PC-9 (cell line): Measurements from ENCODE around the gene ASB5. TPM values are rescaled to one million over a fixed set of nuclear protein-coding genes. Genes with fewer than 3 reads are reported as not detected.

Experiments used
- BruUV-seq: library from RNA; stranded (reverse); fragments of 400-500 nt; replicated peaks from 2 replicates; lab custom pipeline; 2021; lab: Mats Ljungman, UMichigan
- CTCF ChIA-PET: fragments of 300-600 bp; sonication (Branson Sonifier 250); formaldehyde crosslinking; loops from one replicate; lab custom pipeline; 2022; ENCODE audit warnings: antibody characterized with exemption; lab: Charles Lee
- POLR2A ChIA-PET: fragments of 300-600 bp; sonication (Branson Sonifier 250); formaldehyde crosslinking; loops from one replicate; lab custom pipeline; 2022; ENCODE audit warnings: antibody characterized with exemption; ENCODE audit not compliant: unreplicated experiment; lab: Charles Lee
- DNase-seq, 2 experiments: peaks; one replicate each; pipeline versions ENCODE4 v3.0.0 to v3.0.0-alpha.2; 2015 to 2022; ENCODE audit warnings: mixed read lengths in 1 of 2
- H2AFZ ChIP-seq: fragments of 200-600 bp; sonication (generic); 2 replicates; pipeline ENCODE4 v1.8.1; 2017; ENCODE audit warnings: antibody characterized with exemption
- H3F3A ChIP-seq: fragments of 200-600 bp; sonication (generic); 2 replicates; pipeline ENCODE4 v1.8.1; 2017; ENCODE audit warnings: antibody characterized with exemption, mild to moderate bottlenecking, low read depth; ENCODE audit not compliant: insufficient read depth
- H3K27ac ChIP-seq: fragments of 200-600 bp; sonication (generic); 2 replicates; pipeline ENCODE4 v1.6.1; 2016; ENCODE audit warnings: mixed run types
- H3K27me3 ChIP-seq: fragments of 200-600 bp; sonication (generic); 2 replicates; pipeline ENCODE4 v1.6.1; 2016; ENCODE audit warnings: low read depth, mixed run types; ENCODE audit not compliant: insufficient read depth
- H3K36me3 ChIP-seq: fragments of 200-600 bp; sonication (generic); 2 replicates; pipeline ENCODE4 v1.6.1; 2016; ENCODE audit warnings: low read depth, mixed run types
- H3K4me1 ChIP-seq: fragments of 200-600 bp; sonication (generic); replicated peaks from 2 replicates; pipeline ENCODE4 v1.6.1; 2016; ENCODE audit warnings: mixed run types; ENCODE audit not compliant: insufficient read depth
- H3K4me2 ChIP-seq: fragments of 200-600 bp; sonication (generic); 2 replicates; pipeline ENCODE4 v1.6.1; 2017; ENCODE audit warnings: mixed run types
- H3K4me3 ChIP-seq: fragments of 200-600 bp; sonication (generic); 2 replicates; pipeline ENCODE4 v1.6.1; 2016; ENCODE audit warnings: mixed run types
- H3K79me2 ChIP-seq: fragments of 200-600 bp; sonication (generic); 2 replicates; pipeline ENCODE4 v1.6.1; 2017; ENCODE audit warnings: low read depth, mixed run types
- H3K9me2 ChIP-seq: fragments of 200-600 bp; sonication (generic); 2 replicates; pipeline ENCODE4 v1.8.1; 2017; ENCODE audit warnings: mild to moderate bottlenecking; ENCODE audit not compliant: insufficient read depth
- H3K9me3 ChIP-seq: fragments of 200-600 bp; sonication (generic); 2 replicates; pipeline ENCODE4 v1.8.1; 2016; ENCODE audit warnings: low read depth; ENCODE audit not compliant: insufficient read depth
- H4K20me1 ChIP-seq: fragments of 200-600 bp; sonication (generic); 2 replicates; pipeline ENCODE4 v1.8.1; 2017; ENCODE audit not compliant: insufficient read depth
- EZH2 ChIP-seq: fragments of 200-600 bp; sonication (generic); IDR thresholded peaks from 2 replicates; pipeline ENCODE4 v1.8.0; 2017; ENCODE audit warnings: antibody characterized with exemption, low read depth
- intact Hi-C: fragments of 100-400 bp; cut with micrococcal nuclease; formaldehyde crosslinking; loops from one replicate; pipeline ENCODE4 v1.10.0; 2022; ENCODE audit not compliant: unreplicated experiment
- total RNA-seq: library from RNA; stranded (reverse); gene quantifications from 2 replicates; pipeline ENCODE4 v1.2.3, GENCODE V29; 2021
- TF ChIP-seq, protein P1 (sequence below): fragments of 200-600 bp; sonication (generic); conservative IDR thresholded peaks from 2 replicates; pipeline ENCODE4 v1.6.1; 2017; ENCODE audit warnings: mixed run types, antibody characterized with exemption, mild to moderate bottlenecking, moderate library complexity

ASB5 gene
- total RNA-seq, 1 experiment from 2014 or later, result not detected

DNA sequence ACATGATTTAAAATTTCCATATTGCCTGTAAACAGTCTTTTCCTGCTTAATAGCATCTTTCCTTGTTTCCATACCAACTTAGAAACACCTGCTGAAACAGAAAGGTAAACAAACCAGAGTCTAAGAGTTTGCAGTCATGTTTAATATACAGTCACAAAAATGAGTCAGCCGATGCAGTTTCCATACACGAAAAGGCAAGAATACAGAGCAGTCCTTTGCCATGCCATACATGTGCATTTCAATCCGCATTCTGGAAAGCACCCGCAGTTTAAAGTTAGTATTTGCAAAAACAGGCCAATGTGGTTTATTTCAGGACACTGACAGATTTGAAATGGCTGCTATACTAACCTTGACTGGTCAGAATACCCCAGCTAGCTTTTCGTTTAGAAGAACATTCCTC is 32.1 kb downstream of the ASB5 start:
- no TSS peak for BruUV-seq
- Histone ChIP-seq H3K27me3 (no peaks in the 10 kb centered on the region), H3K4me2 (no peak overlapping the region), H2AFZ (no peak overlapping the region), H3K79me2 (no peaks in the 10 kb centered on the region), H4K20me1 (no peaks in the 10 kb centered on the region), H3K36me3 (no peaks in the 10 kb centered on the region), H3K27ac (no peak overlapping the region), H3K4me3 (no peak overlapping the region), H3K4me1 (no peaks in the 10 kb centered on the region), H3K9me2 (no peaks in the 10 kb centered on the region), H3F3A (no peaks in the 10 kb centered on the region), H3K9me3 (no peaks in the 10 kb centered on the region)
- intact Hi-C loops, result no loop called here
- CTCF ChIA-PET, result no interaction called here
- no peak for TF ChIP-seq EZH2
- TF ChIP-seq, protein P1, sequence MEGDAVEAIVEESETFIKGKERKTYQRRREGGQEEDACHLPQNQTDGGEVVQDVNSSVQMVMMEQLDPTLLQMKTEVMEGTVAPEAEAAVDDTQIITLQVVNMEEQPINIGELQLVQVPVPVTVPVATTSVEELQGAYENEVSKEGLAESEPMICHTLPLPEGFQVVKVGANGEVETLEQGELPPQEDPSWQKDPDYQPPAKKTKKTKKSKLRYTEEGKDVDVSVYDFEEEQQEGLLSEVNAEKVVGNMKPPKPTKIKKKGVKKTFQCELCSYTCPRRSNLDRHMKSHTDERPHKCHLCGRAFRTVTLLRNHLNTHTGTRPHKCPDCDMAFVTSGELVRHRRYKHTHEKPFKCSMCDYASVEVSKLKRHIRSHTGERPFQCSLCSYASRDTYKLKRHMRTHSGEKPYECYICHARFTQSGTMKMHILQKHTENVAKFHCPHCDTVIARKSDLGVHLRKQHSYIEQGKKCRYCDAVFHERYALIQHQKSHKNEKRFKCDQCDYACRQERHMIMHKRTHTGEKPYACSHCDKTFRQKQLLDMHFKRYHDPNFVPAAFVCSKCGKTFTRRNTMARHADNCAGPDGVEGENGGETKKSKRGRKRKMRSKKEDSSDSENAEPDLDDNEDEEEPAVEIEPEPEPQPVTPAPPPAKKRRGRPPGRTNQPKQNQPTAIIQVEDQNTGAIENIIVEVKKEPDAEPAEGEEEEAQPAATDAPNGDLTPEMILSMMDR, result no peak
- DNase-seq, result no peak
- POLR2A ChIA-PET, result no interaction called here

DNA sequence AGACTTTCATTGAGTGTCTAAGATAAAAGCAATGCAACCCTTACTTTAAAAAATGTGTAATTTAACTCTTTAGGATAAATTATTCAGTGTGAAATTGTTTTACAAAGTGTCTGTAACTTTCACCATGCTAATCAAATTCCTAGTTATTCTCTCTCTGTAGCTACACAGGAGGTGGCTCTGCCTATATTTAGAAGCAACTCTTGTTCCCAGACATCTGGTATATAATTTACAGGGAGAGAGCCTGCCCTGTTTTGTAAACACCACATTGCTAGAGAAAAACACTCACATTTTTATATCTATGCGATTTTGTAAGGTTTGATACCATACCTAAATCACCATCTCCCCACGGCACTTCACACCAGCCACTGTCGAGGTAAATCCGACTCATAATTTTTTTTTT is 38.2 kb downstream of the ASB5 start:
- POLR2A ChIA-PET, result no interaction called here
- no peaks in the 10 kb centered on the region for H4K20me1 ChIP-seq
- intact Hi-C loops, result no loop called here
- no peak overlapping the region for H3K27ac ChIP-seq
- H2AFZ ChIP-seq, result no peak overlapping the region
- H3K9me2 ChIP-seq, result no peaks in the 10 kb centered on the region
- CTCF ChIA-PET, result no interaction called here
- no TSS peak for BruUV-seq
- DNase-seq, result no peak
- no peaks in the 10 kb centered on the region for H3K4me1 ChIP-seq
- no peaks in the 10 kb centered on the region for H3K79me2 ChIP-seq
- TF ChIP-seq EZH2, result no peak
- TF ChIP-seq, protein P1, result no peak
- H3K4me3 ChIP-seq, result no peak overlapping the region
- H3K9me3 ChIP-seq, result no peaks in the 10 kb centered on the region
- H3K36me3 ChIP-seq, result no peaks in the 10 kb centered on the region
- no peaks in the 10 kb centered on the region for H3F3A ChIP-seq
- H3K4me2 ChIP-seq, result no peak overlapping the region
- H3K27me3 ChIP-seq, result no peaks in the 10 kb centered on the region

DNA sequence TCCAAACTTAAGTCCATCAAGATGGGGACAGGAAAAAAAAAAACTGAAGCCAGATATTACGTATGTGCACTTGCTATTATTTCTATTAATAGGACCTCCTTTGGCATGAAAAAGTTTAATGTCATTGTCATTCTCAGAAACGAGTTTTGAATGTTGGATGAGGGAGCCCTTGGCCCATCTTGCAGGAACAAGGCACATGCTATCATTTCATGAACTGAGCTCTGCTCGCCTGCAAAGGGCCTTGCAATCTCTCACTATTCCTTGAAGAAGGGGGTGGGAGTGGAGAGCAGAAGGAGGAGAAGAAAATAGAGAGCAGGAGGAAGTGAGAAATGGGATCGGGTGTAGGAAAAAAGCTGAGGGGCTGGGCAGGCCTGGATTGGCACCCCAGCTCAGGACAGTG is 39.4 kb downstream of the ASB5 start:
- no peak overlapping the region for H2AFZ ChIP-seq

More for the DNA sequence above, 39.4 kb downstream of the ASB5 start:
- no peak overlapping the region for H3K4me3 ChIP-seq
- no peaks in the 10 kb centered on the region for H3K4me1 ChIP-seq
- no peaks in the 10 kb centered on the region for H3K9me2 ChIP-seq
- no peak for DNase-seq
- H3K27me3 ChIP-seq, result no peaks in the 10 kb centered on the region
- POLR2A ChIA-PET, result no interaction called here
- intact Hi-C loops, result no loop called here
- no peak for TF ChIP-seq EZH2
- TF ChIP-seq, protein P1, result no peak
- no peak overlapping the region for H3K4me2 ChIP-seq
- no peaks in the 10 kb centered on the region for H3K79me2 ChIP-seq
- CTCF ChIA-PET, result no interaction called here
- H3K27ac ChIP-seq, result no peak overlapping the region
- no peaks in the 10 kb centered on the region for H3K9me3 ChIP-seq
- H3K36me3 ChIP-seq, result no peaks in the 10 kb centered on the region
- no peaks in the 10 kb centered on the region for H3F3A ChIP-seq
- no peaks in the 10 kb centered on the region for H4K20me1 ChIP-seq
- no TSS peak for BruUV-seq
